GF-D8 (cell line): Measurements from ENCODE around the gene PCBP3.
"Not testable (repeated sequence)": the region's sequence is repeated elsewhere in the genome, so short reads cannot be mapped to it uniquely, and the experiment has no call there.

Source experiments
- DNase-seq: peaks from one replicate; lab custom pipeline; 2025; lab: John Stamatoyannopoulos, UW

The PCBP3 gene

GRCh38 chr21:45966791-45967394 is 323.4 kb downstream of the PCBP3 start:
- no peak for DNase-seq

DNA sequence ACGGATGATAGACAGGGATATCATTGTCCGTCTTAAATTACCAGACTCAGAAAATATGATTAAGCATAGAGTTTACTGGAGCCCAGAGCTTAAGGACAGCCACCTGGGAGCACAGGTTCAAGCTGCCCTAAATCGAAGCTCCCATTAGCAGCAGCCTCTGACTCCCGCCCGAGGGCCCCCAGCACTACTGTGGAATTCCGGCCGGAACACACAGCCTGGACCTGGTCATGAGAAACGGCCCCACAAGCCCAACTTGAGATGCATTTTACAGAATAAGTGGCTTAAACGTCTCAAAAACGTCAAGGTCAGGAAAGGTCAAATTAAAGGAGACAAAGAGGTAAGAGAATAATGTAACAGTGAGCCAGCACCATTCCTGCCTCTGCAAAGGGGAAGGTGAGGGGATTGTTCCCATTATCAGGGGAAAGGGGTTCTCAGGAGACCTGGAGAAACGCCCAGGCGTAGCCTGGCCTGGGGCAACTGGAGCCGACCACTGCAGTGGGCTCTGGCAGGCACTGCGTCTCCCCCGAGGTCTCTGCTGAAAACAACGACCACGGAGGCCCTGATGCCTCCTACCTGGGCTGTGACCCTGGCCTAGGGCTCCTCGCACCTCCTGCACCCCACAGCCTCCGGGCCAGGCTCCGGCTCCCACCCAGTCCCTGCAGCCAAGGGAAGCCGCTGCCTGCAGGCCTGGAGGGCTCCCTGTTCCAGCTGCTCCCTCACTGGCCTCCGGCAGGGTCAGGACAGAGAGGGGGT is 326.6 kb downstream of the PCBP3 start:
- no peak for DNase-seq

GRCh38 chr21:45970674-45971615 is 327.4 kb downstream of the PCBP3 start:
- DNase-seq: no peak

- no peak for DNase-seq
Observed at GRCh38 chr21:45971616-45972352, 328.3 kb downstream of the PCBP3 start.

DNA sequence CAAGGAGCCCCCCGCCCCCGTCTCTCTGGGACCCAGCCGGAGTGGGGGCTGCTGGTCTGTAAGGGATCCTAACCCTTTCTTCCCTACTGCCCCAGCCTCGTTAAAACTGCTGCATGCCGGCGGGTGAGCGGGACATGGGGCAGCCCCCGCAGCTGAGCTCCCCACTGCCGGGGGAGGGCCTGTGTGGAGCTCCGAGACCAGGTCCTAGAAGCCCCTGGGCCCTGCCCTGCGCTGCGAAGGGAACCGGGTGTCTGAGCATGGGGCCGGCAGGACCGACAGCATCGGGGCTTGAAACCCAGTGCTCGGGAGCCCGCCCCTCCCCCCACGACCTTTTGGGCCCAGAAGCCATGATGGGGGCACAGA is 328.8 kb downstream of the PCBP3 start:
- DNase-seq: no peak

DNA sequence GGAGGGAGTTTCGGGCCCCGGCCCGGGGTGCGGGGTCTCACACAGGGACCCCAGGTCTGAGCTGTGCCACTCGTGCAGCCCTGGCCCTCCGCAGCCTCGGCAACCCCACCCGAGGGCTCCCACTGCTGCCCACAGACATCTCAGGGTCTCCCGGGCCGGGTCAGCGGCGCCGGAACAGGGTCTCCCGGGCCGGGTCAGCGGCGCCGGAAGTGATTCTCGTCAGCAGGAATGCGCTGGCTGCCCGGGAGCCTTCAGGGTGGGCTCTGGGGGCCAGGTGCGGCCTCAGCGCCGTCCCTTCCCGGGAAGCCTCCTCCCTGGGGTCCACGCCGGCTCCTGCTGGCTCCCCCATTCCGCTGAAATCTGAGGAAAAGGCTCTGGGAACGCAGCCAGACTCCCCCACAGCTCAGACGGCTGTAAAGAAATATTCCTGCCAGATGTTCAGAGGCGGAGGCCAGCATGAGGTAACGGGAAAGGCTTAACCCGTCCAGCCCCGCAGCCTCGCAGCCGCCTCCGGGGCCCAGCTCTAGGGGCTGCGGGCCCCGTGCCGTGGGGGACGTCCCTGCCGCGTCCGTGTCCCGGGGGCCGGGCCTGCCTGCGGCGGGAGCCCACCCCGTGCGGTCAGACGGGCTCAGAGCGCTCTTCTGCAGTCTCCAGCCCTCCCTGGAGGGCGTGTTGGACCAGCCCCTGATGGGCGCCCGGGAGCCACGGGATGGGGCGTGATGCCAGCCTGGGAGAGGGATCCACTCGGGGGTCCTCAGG is 329.4 kb downstream of the PCBP3 start:
- DNase-seq: no peak

GRCh38 chr21:45973475-45974072 is 330.0 kb downstream of the PCBP3 start:
- DNase-seq: peak; percentile 22

DNA sequence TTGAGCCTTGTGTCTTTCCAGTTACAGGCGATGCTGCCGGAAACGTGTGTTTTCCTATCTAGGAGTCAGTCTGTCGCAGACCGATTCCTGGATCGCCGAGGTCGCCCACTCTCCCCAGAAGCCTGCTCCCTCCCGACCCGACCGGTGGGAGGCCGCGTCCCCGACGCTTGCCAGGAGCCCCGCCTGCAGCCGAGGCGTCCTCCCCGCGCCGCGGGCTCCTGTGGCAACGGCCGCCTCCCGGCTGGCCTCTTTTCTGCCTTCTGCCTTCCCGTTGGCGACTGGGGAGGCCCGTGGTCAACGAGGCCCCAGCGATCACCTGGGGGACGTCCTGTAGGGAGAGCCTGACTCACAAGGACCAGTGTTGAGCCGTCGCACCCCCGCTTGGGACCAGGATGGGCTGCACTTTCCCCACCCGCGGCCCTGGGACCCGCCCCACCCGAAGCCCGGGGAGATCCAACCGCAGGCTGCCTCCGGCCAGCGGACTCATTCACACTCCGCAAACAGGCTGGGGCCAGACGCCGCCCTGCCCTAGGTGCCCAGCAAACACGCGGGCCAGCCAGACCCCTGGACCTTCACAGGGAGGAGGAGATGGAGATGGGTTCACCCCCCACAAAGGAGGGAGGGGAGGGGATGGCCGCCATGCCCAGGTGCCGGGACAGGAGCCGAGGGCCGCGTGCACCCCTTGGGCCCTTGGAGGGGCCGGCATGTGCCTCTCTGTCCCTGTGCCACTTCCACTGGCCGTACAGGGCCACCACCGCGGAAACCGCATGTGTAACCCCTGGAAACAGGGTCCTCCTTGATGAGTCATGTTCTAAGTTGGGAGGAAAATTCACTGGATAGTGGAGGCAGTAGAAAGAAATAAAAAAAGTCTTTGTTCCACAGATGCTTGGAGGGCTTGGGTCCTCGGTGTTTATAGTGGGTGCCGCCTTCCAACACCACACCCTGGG is 330.8 kb downstream of the PCBP3 start:
- no peak for DNase-seq

DNA sequence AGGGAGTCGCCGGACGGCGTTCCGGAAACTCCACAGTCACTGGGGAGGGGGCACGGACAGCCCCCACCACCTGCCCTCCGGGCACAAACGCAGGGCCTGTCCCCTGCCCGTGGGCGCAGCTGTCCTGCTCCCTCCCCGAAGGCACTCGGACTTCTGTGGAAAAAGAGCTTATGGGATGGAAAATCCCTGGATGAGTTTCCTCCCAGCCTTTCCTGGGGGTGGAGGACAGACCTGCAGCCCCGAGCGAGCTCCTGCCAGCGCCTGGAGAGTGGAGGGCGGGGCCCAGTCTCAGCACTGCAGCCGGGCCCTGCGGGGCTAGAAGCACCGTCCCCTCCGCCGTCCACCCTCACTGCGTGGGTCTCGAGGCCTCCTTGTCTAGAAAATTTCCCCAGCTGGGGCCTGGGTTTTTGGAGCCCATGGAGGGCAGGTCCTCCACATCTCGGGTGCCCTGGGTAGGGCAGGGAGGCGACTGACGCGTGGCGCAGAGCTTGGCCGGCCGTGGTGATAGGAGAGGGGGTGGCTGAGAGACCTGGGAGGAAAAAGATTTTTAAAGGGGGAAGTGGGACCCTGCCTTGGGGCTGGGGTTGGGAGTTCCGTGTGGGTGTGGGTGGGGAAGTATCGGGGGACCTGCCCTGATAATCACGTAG is 331.6 kb downstream of the PCBP3 start:
- DNase-seq: no peak

GRCh38 chr21:45975667-45976409 is 332.3 kb downstream of the PCBP3 start:
- DNase-seq: not testable (repeated sequence)

GRCh38 chr21:45976701-45977311 is 333.3 kb downstream of the PCBP3 start:
- DNase-seq: no peak

DNA sequence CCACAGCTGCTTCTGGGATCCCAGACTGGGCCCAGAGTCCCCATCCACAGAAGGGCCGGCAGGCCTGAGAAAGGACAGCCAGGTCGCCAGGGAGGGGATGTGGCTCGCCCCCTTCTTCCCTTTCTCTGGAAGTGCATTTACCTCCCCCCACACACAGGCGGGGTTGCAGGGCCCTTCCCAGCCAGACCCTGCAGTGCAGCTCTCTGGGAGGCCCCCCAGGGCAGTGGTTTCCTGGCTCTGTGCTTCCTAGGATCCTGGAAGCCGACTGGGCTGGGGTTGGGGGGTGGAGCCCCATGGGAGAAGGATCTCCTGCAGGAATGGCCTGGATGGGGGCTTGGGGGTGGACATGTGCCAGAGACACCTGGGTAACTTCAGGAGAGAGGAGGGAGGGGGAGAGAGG is 333.9 kb downstream of the PCBP3 start:
- no peak for DNase-seq

- DNase-seq: no peak
Observed at GRCh38 chr21:45979141-45979631, 335.7 kb downstream of the PCBP3 start.

- no peak for DNase-seq
Observed at GRCh38 chr21:45979651-45980050, 336.1 kb downstream of the PCBP3 start.

DNA sequence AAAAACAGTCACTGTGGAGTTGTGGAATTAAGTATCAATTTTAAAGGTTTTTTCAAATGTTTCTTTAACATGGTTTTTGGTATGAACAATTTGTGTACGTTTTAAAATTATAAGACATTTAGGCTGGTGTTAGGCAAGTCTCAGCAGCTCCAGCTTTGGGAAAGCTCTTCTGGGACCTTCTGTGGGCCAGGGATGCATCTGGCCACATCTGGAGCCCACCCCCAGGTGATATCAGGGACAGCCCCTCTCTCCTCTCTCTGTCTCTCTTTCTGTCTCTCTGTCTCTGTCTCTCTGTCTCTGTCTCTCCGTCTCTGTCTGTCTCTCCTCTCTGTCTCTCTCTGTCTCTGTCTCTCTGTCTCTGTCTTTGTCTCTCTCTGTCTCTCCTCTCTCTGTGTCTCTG is 336.7 kb downstream of the PCBP3 start:
- DNase-seq: no peak

GRCh38 chr21:45980697-45981096 is 337.2 kb downstream of the PCBP3 start:
- no peak for DNase-seq

DNA sequence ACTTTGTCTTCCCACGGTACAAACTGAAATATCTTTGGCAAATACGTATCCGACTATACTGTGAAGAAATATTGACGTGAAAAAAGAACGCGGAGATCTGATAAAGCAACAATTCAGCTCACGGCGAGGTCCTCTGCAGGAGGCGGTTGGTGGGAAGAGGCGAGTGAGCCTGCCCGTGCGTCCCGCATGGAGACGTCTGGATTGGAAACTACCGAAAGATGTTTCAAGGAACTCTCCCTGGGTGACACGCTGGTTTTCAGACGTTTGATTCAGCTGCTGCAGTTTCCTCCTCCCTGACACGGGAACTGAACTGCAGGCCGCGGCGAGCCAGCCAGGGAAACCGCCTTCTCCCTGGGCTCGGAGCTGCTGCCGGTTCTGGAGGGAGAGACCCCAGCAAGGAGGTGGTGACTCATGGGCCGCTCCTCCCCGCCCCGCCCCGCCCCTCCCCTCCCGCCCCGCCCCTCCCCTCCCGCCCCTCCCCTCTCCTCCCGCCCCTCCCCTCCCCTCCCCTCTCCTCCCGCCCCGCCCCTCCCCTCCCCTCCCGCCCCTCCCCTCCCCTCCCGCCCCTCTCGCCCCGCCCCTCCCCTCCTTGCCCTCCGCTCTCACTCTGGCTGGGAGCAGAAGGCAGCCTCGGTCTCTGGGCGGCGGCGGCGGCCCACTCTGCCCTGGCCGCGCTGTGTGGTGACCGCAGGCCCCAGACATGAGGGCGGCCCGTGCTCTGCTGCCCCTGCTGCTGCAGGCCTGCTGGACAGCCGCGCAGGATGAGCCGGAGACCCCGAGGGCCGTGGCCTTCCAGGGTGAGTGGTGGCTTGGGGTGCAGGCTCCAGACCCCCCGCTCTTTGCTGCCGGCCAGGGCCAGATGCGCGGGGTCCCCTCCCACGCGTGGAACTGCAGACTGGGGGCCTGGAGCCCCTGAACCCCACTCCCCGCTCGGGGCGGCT is 337.9 kb downstream of the PCBP3 start, which contains the start of gene COL6A1:
Gene COL6A1 (plus strand): TSS at position 620 of the 941 bp plus-strand sequence. CDS start 81 bp downstream, at position 701.
- peak; percentile 7 for DNase-seq
